Ramos (cell line): ENCODE data around the gene MYO7B.
"Not testable (repeated sequence)": the region's sequence is repeated elsewhere in the genome, so short reads cannot be mapped to it uniquely, and the experiment has no call there.

Experiments used
- in situ Hi-C: fragments of 300-500 bp; cut with MboI; formaldehyde crosslinking; loops from one replicate; pipeline ENCODE4 v1.14.3; 2022; ENCODE audit warnings: low sequenced_read_pairs; ENCODE audit not compliant: unreplicated experiment

Gene MYO7B

DNA sequence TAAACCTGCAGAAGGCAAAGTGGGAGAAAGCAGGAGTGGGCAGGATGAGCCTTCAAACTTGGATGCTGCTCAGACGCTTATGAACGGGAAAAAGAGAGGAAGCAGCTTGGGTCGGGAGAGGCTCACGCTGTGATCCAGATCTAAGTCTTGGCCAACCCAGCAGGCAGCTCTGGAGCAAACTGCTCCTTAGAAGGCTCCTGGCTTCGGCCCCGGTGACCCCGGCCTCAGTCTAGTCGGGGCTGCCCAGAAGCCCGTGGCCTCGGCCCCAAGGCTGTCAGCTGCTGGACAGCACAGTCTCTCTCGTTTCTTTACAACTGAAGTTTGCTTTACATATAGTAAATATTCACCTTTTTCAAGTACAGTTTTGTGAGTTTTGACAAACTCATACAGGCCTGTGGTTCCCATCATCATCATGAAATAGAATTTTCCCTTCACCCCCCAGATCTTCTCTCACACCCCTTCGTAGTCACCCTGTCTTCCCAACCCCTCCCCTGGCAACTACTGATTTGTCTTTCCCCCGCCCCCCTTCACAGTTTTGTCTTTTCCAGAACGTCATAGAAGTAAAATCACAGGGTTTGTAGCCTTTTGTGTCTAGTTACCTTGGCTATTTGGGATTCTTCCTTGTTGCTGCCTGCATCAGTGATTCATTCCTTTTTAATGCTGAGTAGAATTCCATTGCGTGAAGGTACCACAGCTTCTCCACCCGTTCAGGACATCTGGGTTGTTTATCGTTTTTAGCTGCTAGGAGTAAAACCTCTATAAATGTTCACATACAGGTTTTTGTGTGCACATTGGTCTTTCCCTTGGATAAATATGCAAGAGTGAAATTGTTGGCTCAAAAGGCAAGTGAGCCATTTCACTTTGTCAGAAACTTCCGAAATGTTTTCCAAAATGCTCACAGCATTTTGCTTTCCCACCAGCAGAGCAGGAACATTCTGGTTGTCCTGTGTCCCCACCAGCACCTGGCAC lies 35.1 kb downstream of the MYO7B start:
- in situ Hi-C loops, result no loop called here

DNA sequence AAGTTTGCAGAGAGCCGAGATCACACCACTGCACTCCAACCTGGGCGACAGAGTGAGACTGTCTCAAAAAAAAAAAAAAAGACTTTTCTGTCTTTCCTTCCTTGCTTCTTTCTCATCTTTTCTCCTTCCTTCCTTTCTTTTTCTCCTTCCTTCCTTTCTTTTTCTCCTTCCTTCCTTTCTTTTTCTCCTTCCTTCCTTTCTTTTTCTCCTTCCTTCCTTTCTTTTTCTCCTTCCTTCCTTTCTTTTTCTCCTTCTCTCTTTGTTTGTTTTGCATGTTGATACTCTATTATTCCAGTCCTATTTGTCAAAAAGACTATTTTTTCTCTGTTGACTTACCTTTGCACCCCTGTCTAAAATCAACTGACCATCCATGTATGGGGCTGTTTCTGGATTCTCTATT lies 36.9 kb downstream of the MYO7B start:
- in situ Hi-C loops, result not testable (repeated sequence)

DNA sequence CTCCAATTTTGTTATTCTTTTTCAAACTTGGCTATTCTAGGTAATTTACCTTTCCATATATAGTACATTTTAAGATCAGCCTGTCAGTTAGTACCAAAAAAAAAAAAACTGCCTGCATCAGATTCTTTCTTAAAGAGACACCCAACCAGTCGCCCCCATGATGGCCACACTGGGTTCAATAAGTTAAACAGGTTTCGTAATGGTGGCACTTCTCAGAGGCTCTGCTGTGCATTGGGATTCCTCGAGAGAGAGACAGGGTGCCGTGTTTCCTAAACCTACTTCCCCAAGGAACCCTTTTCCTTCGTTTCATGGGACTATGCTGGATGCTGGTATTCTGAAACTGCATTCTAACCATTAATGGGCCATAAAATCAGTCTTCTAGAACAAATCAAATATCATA lies 37.4 kb downstream of the MYO7B start:
- in situ Hi-C loops, result no loop called here

DNA sequence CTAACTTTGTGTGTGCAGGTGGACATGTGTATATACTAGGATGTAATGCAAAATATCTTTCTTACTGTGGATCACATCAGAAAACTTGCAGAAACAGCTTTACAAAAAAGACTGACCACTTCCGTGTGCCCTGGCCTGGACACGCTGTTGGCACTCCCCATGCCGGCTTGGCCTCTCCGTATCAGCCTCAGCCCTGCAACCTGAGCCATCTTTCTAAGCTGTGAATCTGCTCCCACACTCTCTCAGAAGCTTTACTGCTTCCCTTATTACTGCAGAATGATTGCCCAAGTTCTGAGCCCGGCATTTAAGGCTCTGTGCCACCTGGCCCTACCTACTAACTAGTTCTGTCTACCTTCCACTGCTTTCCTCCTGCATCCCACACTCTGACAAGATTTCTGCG lies 37.8 kb downstream of the MYO7B start:
- in situ Hi-C loops, result no loop called here

DNA sequence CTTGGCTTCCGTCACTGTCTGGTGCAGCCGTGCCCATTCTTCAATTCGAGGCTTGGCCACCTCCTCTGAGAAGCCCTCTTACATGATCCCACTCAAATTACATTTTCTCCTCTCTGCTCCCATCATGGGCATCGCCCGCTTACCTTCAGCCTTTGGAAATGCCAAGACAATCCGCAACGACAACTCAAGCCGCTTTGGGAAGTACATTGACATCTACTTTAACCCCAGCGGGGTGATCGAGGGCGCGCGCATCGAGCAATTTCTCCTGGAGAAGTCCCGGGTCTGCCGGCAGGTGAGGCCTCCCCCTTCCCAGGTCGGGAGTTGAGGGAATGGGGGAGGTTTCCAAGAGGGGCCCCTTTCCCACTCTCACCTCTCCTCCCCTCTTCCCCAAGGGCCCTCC lies 38.3 kb downstream of the MYO7B start:
- in situ Hi-C loops, result no loop called here

DNA sequence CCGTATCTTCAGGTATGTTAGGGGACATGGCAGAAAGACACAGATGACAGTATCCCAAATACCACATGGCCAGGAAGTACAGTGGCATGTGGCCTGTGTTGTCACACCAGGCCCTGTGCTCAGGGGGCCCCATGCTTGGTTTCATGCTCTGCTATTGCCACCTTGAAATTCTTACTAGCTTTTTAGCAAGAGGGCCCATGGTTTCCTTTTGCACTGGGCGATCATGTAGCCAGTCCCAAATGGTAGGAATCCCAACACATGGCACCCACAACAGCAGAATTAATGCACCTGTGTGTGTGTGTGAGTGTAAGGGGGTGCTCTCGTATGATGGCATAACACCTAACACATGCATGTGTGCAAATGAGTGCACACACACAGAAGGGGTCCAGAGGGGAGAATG lies 39.2 kb downstream of the MYO7B start:
- in situ Hi-C loops, result no loop called here

DNA sequence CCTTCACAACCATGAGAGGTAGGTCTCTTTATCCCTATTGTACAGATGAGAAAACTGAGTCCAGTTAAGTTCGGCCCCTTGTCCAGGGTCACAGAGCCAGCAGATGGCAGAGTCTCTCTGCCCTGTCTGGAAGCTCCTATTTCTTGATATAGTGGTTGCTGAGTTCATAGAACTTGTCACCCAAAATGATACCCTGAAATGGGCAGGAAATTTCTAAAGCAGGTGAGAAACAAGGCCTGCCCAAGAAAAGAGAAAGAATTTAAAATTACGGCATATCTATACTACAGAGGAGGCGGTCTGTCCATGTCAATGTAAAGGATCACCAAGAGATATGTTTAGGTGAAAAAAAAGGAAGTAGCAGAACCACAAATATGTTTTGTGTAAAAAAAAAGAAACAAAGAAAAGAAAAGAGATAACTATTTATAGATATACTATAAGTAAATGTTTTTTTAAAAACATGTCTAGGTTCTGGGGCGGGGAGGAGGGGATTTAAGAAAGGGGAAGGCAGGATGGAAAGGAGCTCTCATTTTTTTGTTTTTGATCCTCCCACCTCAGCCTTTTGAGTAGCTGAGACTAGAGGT lies 39.8 kb downstream of the MYO7B start:
- in situ Hi-C loops, result no loop called here

DNA sequence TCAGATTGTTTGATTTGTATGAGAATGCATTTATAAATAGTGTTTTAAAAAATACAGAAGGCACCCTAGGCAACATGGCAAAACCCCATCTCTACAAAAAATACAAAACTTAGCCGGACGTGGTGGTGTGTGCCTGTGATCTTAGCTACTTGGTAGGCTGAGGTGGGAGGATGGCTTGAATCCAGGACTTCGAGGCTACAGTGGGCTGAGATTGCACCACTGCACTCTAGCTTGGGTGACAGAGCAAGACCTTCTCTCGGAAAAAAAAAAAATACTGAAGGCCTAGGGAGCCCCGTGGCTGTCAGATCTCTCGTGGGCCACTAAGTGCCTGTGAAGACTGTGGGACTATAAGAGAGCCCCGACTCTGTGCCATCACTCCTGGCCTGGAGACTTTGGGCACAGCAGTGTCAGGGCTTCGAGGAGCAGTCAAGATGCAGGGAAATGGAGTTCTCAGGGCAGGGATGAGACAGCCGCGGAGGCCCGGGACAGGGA lies 40.5 kb downstream of the MYO7B start:
- in situ Hi-C loops, result no loop called here

DNA sequence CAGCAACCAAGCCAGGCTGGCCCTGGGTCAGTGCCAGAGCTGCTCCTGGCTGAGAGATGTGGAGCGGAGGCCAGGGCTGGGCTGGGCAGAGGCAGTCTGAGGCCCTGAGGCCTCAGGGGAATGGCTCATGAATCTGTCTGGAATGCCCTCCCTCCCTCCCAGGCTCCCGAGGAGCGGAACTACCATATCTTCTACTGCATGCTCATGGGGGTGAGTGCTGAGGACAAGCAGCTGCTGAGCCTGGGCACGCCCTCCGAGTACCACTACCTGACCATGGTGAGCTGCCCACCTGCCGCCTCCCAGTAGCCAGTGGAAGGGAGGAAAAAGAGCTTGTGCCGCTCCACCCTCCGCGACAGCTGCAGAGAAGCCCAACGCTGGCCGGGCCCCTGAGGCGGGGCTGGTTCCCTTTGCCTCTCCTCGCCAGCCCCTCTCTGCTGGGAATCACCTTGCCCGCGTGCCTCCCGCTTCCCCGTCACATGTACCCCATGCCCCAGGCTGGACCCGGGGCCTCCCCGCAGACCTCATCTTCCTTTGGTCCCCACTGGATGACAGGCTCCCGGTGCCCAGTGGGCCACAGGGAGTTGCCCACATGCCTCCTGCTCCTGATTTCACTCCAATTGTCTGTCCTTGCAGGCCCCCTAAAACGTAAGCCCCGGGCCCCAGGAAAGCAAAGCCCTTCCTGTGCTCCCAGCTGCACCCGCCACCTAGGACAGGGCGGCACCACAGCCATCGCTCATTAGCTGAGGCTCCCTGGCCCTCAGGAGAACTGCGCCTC lies 41.1 kb downstream of the MYO7B start:
- in situ Hi-C loops, result no loop called here

DNA sequence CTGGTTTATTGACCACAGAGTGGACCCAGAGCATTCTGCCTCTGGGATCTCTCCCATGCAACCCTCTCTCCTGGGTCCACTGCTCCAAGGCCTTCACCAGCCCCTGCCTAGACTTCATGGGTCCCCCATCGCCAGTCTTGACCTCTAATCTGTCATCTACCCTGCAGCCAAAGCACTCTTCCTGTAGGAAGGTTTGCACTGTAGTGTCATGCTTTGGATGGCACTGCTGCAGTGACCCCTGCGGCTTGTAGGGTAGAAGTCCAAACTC lies 41.7 kb downstream of the MYO7B start:
- in situ Hi-C loops, result no loop called here

DNA sequence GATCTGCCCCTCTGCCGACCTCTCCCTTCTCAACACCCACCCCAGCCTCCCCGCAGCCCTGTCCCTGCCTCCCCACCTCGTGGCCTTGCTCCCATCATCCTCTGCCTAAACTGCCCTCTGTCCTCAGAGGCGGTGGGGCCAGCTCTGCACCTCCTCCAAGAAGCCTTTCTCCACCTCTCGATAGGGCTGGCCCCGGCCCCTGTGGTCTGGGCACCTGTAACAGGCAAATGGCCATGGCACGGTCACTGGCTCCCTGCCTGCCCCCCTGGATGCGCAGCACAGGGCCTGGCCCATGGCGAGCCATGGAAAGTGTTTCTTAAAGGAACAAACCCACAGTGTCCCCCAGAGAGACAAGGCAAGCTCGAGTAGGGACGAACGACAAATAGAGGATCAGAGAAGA lies 42.0 kb downstream of the MYO7B start:
- in situ Hi-C loops, result no loop called here

DNA sequence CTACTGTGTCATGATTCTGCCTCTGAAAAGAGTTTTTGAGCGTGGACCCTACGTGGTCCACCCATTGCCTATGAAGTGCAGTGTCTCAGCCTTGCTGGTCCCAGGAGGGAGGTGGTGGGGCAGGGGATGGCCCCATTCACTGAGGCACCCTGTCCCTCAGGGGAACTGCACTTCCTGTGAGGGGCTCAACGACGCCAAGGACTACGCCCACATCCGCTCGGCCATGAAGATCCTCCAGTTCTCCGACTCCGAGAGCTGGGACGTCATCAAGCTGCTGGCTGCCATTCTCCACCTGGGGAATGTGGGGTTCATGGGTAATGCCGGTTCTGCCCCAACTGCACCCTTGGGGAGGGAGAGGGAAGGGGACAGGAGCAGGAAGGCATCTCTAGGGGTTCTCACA lies 42.5 kb downstream of the MYO7B start:
- in situ Hi-C loops, result no loop called here

DNA sequence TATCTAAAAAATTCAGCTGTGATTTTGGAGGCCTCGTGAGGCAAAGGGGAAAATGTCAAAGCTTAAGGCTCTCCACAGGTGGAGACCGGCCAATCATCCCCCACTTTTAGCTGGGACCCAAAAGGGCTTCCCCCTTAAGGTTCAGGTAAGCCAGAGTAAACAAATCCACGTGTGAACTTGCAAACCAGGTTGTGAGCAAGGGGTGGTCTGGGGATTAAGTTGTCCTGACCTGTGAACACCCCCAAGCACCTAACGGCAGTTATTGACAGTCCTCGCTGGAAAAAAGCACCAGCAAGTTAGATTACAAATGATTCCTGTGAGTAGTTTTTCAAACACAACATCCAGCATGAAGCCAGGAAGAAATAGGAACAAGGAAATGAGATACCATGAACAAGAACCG lies 42.9 kb downstream of the MYO7B start:
- in situ Hi-C loops, result no loop called here

DNA sequence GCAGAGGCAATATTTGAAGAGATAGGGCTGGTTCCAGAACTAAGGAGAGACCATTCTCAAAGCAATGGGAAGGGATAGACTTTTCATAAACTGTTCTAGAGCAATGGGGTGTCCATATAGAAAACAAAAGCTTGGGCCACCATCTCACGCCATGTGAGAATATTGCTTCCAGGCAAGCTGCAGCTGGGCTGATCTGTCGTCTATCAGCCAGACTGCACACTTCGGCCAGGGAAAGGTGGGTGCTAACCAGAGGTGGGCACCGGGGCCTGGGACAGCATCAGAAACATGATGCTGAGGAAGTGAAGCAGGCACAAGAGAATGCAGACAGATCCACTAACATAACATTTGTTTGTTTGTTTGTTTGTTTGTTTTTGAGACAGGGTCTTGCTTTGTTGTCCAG lies 43.7 kb downstream of the MYO7B start:
- in situ Hi-C loops, result no loop called here

DNA sequence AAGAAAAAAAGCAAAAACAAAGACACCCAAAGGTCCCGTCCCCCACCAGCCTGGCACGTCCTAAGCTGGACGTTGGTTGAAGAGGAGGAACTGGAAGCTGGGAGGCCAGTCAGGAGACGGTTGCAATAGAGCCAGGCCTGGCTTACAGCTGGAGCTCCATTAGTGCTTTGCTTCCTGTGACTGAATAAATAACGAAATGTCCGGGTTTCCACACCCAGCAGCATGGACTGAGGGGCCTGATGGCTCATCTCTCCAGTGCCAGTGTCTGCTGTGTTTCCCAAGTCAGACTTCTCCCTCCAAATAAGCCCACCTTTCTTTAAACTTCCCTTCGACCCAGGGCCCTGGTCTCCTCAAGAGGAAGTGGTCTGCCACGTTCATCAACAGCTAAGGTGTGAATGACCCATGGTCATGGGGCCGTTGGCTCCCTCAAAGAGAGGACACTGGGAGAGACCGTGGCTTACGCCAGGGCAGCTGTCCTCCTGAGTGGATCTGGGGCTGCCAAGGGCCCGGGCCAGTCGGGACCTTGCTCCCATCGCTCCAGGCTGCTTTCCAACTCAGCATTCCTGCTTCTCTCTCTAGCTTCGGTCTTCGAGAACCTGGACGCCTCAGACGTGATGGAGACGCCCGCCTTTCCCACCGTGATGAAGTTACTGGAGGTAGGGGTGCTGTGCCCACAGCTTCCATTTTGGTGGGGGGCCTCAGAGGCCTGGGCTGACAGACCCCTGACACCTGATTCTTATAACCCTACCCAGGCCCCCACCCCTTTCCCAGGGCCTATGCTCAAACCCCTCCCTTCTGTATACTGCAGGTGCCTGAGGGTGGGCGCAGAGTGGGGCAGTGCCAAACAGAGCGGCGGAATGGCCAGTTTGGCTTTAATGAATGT lies 44.9 kb downstream of the MYO7B start:
- in situ Hi-C loops, result loop anchor here (5.0 kb wide), 1 partner anchor 72 kb away; no protein-coding TSS in a partner anchor

DNA sequence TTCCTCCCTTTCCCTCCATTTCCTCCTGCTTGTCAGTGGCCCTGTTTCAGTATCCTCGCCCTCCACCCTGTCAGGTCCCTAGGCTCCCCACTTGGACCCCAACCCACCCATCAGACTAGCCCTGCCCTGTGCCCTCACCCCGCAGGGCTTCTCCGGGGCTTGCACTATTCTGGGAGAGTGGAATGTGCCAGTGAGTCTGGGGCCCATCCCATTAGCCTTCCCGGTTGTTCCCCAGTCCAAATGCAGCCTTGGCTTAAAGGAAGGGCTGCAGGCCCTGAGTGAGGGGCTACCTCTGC lies 45.5 kb downstream of the MYO7B start:
- in situ Hi-C loops, result loop anchor here (5.0 kb wide), 1 partner anchor 71 kb away; no protein-coding TSS in a partner anchor

DNA sequence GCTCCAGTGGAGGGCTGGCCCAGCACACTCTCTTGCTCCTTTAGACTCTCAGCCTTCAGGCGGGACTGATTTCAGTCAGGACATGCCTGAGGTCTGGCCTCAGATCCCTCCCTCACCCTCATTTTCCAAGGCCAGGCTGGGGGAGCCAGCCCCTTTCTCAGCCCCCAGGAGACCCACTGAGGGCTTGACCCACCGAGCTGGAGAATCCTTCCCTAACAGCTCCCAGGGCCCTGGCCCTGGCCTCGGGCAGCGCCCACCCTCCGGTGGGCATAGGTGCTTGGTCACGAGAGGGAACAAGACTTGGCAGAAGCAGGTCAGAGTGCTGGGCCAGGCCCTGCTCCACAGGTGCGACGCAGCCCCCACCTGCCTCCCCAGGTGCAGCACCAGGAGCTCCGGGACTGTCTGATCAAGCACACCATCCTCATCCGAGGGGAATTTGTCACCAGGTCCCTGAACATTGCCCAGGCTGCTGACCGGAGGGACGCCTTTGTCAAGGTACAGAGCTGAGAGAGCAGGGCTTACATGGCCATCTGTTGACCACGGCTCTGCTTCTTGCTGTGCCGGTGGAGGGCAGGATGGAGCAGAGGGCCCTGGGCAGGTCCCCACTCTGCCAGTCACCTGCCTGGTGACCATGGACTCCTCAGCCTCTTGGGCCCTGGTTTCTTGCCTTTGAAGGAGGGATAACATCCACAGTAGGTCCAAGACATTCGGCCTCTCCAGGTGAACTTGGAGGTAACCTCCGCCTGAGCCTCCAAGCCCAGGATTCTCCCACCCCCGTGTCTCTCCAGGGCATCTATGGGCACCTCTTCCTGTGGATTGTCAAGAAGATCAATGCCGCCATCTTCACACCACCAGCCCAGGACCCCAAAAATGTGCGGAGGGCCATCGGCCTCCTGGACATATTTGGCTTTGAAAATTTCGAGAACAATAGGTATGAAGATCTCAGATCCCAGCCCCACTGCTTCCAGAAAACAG lies 46.3 kb downstream of the MYO7B start:
- in situ Hi-C loops, result loop anchor here (5.0 kb wide), 1 partner anchor 70 kb away; no protein-coding TSS in a partner anchor

DNA sequence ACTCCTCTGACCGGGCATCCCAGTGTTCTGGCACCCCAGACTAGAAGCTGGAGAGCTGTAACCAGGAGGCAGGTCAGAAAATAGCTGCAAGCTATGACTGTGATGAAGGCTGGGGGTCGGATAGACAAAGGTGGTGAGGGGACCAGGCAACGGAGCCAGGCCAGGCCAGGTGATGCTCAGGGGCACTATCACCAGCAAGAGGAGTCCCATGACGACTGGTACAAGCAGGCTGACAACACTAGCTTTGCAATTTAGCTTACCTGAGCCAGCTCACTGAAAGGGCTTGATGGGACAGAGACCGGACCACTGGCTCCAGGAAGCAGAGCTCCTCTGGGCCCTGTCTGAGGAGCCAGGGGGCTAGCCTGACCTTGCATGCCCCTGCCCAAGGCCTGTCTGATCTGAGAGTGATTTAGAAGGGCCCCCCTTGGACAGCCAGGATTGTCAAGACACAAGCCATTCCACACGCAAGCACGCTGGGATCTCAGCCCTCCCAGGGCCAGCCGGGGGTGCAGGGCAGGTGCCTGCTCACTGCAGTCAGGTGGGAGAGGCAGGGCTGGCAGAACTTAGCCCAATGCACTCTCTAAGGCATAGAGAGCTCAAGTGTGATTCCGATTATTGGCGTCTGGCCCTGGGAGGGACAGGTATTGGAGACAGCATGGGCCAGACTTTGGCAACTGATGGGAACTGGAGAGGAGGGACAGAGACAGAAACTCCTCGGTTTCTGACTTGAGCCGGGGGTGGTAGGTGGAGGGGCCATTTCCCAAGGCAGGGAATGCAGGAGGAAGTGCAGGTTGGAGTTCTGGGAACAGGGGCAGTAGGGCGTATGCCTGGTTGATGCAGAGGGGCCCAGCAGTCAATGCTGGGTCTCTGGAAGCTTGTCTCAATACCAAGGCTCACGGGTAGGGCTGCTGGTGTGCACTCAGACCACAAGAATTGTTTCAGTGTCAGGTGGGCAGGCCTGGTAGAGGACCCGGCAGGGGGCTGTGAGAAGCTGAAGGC lies 47.7 kb downstream of the MYO7B start:
- in situ Hi-C loops, result loop anchor here (5.0 kb wide), 1 partner anchor 69 kb away; no protein-coding TSS in a partner anchor
